ENCODE data around the gene FAM8A1. TPM values are rescaled to one million over a fixed set of nuclear protein-coding genes. Genes with fewer than 3 reads are reported as not detected.

The FAM8A1 gene
- total and polyA plus RNA-seq, 2 donors (not counting 3 experiments of a cell fraction or from before 2014, with no cell fraction given), result 4.8 to 11.3 TPM

DNA sequence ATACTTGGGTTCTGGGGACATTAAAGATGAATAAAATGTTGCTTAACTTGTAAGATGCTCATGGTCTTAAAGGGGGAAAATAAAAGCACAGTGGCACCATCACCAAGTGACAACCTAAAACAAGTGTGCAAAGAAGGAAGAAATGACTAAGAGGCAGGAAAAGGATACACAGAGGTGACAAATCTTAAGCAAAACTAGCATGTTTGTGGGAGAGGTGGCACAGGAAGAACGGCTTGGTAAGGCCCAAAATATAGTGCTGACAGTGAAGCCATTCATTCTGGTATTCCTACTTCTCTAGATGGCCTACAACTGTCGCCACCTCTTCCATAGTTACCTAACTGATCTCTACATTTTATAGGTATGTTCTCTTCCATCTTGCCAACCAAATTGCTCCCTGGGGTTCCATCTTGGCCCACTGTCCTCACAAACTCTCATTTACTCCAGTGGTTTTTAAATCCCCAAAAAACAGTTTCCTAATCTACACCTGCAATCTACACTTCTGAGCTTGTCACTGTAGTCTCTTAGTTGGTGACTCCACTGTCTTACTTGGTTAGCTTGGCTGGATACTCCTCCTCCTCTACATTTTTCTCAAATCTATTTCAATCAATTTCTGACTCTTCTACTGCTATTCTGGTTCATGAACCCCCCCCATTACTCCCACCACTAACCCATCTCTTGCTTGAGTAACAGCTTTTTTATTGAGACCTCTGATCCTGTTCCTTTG is 33.5 kb downstream of the FAM8A1 start:
- Histone ChIP-seq H3K4me2 (ENCODE audit: insufficient read depth, low read length) (no peak overlapping the region), H3K9me3 (replicated peaks; ENCODE audit: control insufficient read depth, insufficient read depth, low read length) (no peaks in the 10 kb centered on the region), H3K27me3 (ENCODE audit: control insufficient read depth in 2 of 2, insufficient read depth in 2 of 2, low read length in 2 of 2) (no peaks in the 10 kb centered on the region), H3K27ac (ENCODE audit: insufficient read depth, low read depth, low read length) (no peak overlapping the region), H2AFZ (ENCODE audit: low read depth, low read length) (no peak overlapping the region), H3K9me1 (replicated peaks; ENCODE audit: control insufficient read depth, extremely low read depth, insufficient read depth, low read length) (no peaks in the 10 kb centered on the region), H3K4me1 (ENCODE audit: control insufficient read depth, extremely low read depth, insufficient read depth, low read length) (peaks cover 16% of the 10 kb centered on the region), H3K9ac (replicated peaks; ENCODE audit: extremely low read depth, insufficient read depth, low read length) (no peak overlapping the region), H3K79me2 (ENCODE audit: control insufficient read depth, insufficient read depth, low read length) (peaks cover 44% of the 10 kb centered on the region), H3K36me3 (ENCODE audit: control insufficient read depth in 2 of 2, extremely low read depth in 1 of 2, insufficient read depth in 2 of 2, low read length in 2 of 2) (peaks cover 8 to 18% of the 10 kb centered on the region in 2 experiments), H3K4me3 (replicated peaks in 1 of 3; ENCODE audit: insufficient read depth in 1 of 3, low read depth in 1 of 3, low read length in 3 of 3) (no peak overlapping the region), H4K20me1 (replicated peaks; ENCODE audit: control insufficient read depth, extremely low read depth, insufficient read depth, low read length) (no peaks in the 10 kb centered on the region)
- no TSS peak for BruUV-seq (replicated peaks)
- TF ChIP-seq FOS (IDR thresholded peaks at IDR 0.05; ENCODE audit: borderline replicate concordance, insufficient read depth, low read length) (no peak), GATA2 (IDR thresholded peaks at IDR 0.05; ENCODE audit: insufficient read depth, insufficient read length, low read depth, low read length) (no peak)
- DNase-seq (ENCODE audit: low read depth, low spot score) (no peak), FAIRE-seq (no peak)
- POLR2A ChIA-PET, result interaction anchor here (0.5 kb wide), 1 partner anchor 171 kb away, joined by 3 read pairs; no protein-coding TSS in a partner anchor
- dilution Hi-C loops (cut with MboI; ENCODE audit: extremely low pct_ligation_motif_present, low sequenced_read_pairs) (no loop called here), intact Hi-C loops (cut with micrococcal nuclease) (no loop called here)
- CTCF ChIA-PET, result interaction anchor here (1.1 to 1.2 kb wide), 2 partner anchors 10 to 24 kb away, joined by 3 read pairs; no protein-coding TSS in a partner anchor

GRCh38 chr6:17635568-17635967 is 35.5 kb downstream of the FAM8A1 start:
- FAIRE-seq (peak; percentile 66), DNase-seq (ENCODE audit: low read depth, low spot score) (no peak)
- Histone ChIP-seq H3K4me2 (ENCODE audit: insufficient read depth, low read length) (no peak overlapping the region), H3K9ac (replicated peaks; ENCODE audit: extremely low read depth, insufficient read depth, low read length) (no peak overlapping the region), H3K9me1 (replicated peaks; ENCODE audit: control insufficient read depth, extremely low read depth, insufficient read depth, low read length) (no peaks in the 10 kb centered on the region), H3K79me2 (ENCODE audit: control insufficient read depth, insufficient read depth, low read length) (peaks cover 42% of the 10 kb centered on the region), H4K20me1 (replicated peaks; ENCODE audit: control insufficient read depth, extremely low read depth, insufficient read depth, low read length) (no peaks in the 10 kb centered on the region), H3K4me3 (replicated peaks in 1 of 3; ENCODE audit: insufficient read depth in 1 of 3, low read depth in 1 of 3, low read length in 3 of 3) (no peak overlapping the region), H3K9me3 (replicated peaks; ENCODE audit: control insufficient read depth, insufficient read depth, low read length) (no peaks in the 10 kb centered on the region), H3K27me3 (ENCODE audit: control insufficient read depth in 2 of 2, insufficient read depth in 2 of 2, low read length in 2 of 2) (no peaks in the 10 kb centered on the region), H3K4me1 (ENCODE audit: control insufficient read depth, extremely low read depth, insufficient read depth, low read length) (peaks cover 16% of the 10 kb centered on the region), H2AFZ (ENCODE audit: low read depth, low read length) (no peak overlapping the region), H3K36me3 (ENCODE audit: control insufficient read depth in 2 of 2, extremely low read depth in 1 of 2, insufficient read depth in 2 of 2, low read length in 2 of 2) (peaks cover 5 to 14% of the 10 kb centered on the region in 2 experiments), H3K27ac (ENCODE audit: insufficient read depth, low read depth, low read length) (no peak overlapping the region)
- dilution Hi-C loops (cut with MboI; ENCODE audit: extremely low pct_ligation_motif_present, low sequenced_read_pairs), result no loop called here
- ChIA-PET CTCF (interaction anchor here (0.6 to 1.9 kb wide), 4 partner anchors 10 to 168 kb away, joined by 3 to 6 read pairs (median 4); no protein-coding TSS in a partner anchor), POLR2A (no interaction called here)
- no TSS peak for BruUV-seq (replicated peaks)
- intact Hi-C loops (cut with micrococcal nuclease), result no loop called here
- peak; percentile 36 for TF ChIP-seq JUN (IDR thresholded peaks at IDR 0.05; ENCODE audit: borderline replicate concordance, insufficient read depth, insufficient read length, low read depth)
- TF ChIP-seq MYC (IDR thresholded peaks at IDR 0.05; ENCODE audit: low read depth, low read length), result no peak
